Lower leg skin (tissue), 3 donors: ENCODE measurements around the gene LRRC34.

Source experiments
- POLR2A ChIP-seq, 2 donors: fragments of 450-650 bp; IDR thresholded peaks; one replicate each; pipeline ENCODE4 v1.6.1; 2016 to 2017; ENCODE audit warnings: antibody characterized with exemption in 2 of 2, mild to moderate bottlenecking in 1 of 2, moderate library complexity in 1 of 2
- TF ChIP-seq, protein P1 (sequence below), 3 donors: fragments of 450-650 bp; IDR thresholded peaks; one replicate each; pipeline ENCODE4 v1.5.1; 2016; ENCODE audit warnings: antibody characterized with exemption in 3 of 3, mild to moderate bottlenecking in 3 of 3, moderate library complexity in 2 of 3

DNA sequence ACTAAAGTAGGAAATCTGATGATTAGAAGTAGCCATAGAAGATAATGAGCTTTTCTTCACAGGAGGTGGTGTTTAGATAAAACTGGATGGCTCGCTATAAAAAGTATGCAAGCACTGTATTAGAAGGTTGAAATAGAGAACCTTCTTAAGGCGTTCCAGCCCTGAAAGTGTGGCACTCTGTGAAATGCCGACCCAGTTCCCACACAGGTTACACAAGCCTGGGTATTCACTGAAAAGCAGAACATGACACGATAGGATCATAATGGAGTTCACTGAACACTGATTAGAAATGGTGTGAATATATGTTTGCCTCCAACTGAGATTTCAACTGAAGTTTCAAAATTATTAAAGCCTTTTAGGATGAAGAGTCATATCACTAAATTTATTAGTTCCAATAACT lies 15.0 kb upstream of the LRRC34 start:
- TF ChIP-seq, protein P1, sequence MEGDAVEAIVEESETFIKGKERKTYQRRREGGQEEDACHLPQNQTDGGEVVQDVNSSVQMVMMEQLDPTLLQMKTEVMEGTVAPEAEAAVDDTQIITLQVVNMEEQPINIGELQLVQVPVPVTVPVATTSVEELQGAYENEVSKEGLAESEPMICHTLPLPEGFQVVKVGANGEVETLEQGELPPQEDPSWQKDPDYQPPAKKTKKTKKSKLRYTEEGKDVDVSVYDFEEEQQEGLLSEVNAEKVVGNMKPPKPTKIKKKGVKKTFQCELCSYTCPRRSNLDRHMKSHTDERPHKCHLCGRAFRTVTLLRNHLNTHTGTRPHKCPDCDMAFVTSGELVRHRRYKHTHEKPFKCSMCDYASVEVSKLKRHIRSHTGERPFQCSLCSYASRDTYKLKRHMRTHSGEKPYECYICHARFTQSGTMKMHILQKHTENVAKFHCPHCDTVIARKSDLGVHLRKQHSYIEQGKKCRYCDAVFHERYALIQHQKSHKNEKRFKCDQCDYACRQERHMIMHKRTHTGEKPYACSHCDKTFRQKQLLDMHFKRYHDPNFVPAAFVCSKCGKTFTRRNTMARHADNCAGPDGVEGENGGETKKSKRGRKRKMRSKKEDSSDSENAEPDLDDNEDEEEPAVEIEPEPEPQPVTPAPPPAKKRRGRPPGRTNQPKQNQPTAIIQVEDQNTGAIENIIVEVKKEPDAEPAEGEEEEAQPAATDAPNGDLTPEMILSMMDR (IDR thresholded peaks at IDR 0.05): no peak
- no peak for TF ChIP-seq POLR2A (IDR thresholded peaks at IDR 0.05)
